GM12878 (cell line): ENCODE data around the gene HIVEP1. TPM values are rescaled to one million over a fixed set of nuclear protein-coding genes. Genes with fewer than 3 reads are reported as not detected.

Experiments
- BACH1 ChIP-seq: fragments of 450-650 bp; IDR thresholded peaks from 2 replicates; pipeline ENCODE4 v1.6.1; 2017; ENCODE audit warnings: mild to moderate bottlenecking, borderline replicate concordance
- BCL11A ChIP-seq: IDR thresholded peaks from 2 replicates; pipeline ENCODE4 v1.6.1; 2011; ENCODE audit warnings: low read depth, low read length
- BMI1 ChIP-seq: fragments of 450-650 bp; IDR thresholded peaks from 2 replicates; pipeline ENCODE4 v1.6.1; 2016; ENCODE audit warnings: mild to moderate bottlenecking, moderate library complexity, borderline replicate concordance
- CHD4 ChIP-seq: fragments of 200-600 bp; sonication (generic); IDR thresholded peaks from 2 replicates; pipeline ENCODE4 v1.6.1; 2016; ENCODE audit warnings: mild to moderate bottlenecking
- CUX1 ChIP-seq: IDR thresholded peaks from 2 replicates; pipeline ENCODE4 v1.6.1; 2012; ENCODE audit warnings: improper control_type of control experiment, low read depth, low read length; ENCODE audit not compliant: insufficient replicate concordance
- HCFC1 ChIP-seq: fragments of 150-350 bp; IDR thresholded peaks from 2 replicates; pipeline ENCODE4 v1.6.1; 2014; ENCODE audit warnings: low read length
- IRF5 ChIP-seq: fragments of 450-650 bp; IDR thresholded peaks from 2 replicates; pipeline ENCODE4 v1.6.1; 2017; ENCODE audit warnings: borderline replicate concordance
- JUNB ChIP-seq: IDR thresholded peaks from 2 replicates; pipeline ENCODE4 v1.6.1; 2016; ENCODE audit warnings: antibody characterized with exemption, mild to moderate bottlenecking
- PBX3 ChIP-seq: IDR thresholded peaks from 2 replicates; pipeline ENCODE4 v1.6.1; 2011; ENCODE audit warnings: mild to moderate bottlenecking, low read depth, low read length, moderate library complexity; ENCODE audit not compliant: insufficient replicate concordance
- RCOR1 ChIP-seq: conservative IDR thresholded peaks from 2 replicates; pipeline ENCODE4 v1.6.1; 2012; ENCODE audit warnings: low read depth, low read length, improper control_type of control experiment
- TARDBP ChIP-seq: IDR thresholded peaks from 2 replicates; pipeline ENCODE4 v1.6.1; 2016; ENCODE audit warnings: borderline replicate concordance
- TBL1XR1 ChIP-seq: IDR thresholded peaks from 2 replicates; pipeline ENCODE4 v1.6.1; 2012; ENCODE audit warnings: low read depth, low read length, improper control_type of control experiment
- USF2 ChIP-seq: IDR thresholded peaks from 2 replicates; pipeline ENCODE4 v1.6.1; 2011; ENCODE audit warnings: low read depth, low read length, improper control_type of control experiment, borderline replicate concordance
- ZBTB4 ChIP-seq: fragments of 450-650 bp; formaldehyde crosslinking; IDR thresholded peaks from 2 replicates; pipeline ENCODE4 v1.4.0; 2022; ENCODE audit warnings: mild to moderate bottlenecking, moderate library complexity
- ZSCAN29 ChIP-seq: fragments of 450-650 bp; IDR thresholded peaks from 2 replicates; pipeline ENCODE4 v1.6.1; 2017; ENCODE audit warnings: mild to moderate bottlenecking, moderate library complexity
- polyA plus RNA-seq, 11 experiments: library from polyadenylated mRNA; depleted of rRNA in 4 of 11; unstranded in 6 of 11; stranded (reverse) in 5 of 11; fragments of >200 nt; fragmentation: Nextera tagmentation in 4 of 11; fragmentation: Illumina TruSeq in 1 of 11; extraction: Ambion mirVana in 4 of 11; extraction: Trizol in 1 of 11; gene quantifications; 1 replicate in 1 of 11; 2 replicates in 10 of 11; pipeline versions ENCODE4 v1.2.1 to v1.2.3, GENCODE V29; 2011 to 2016; ENCODE audit warnings: inconsistent platforms in 2 of 11, missing spikeins in 2 of 11, low read depth in 1 of 11
- total RNA-seq, 4 experiments: library from RNA; depleted of rRNA in 3 of 4; stranded (reverse); fragments of >200 nt in 3 of 4; fragmentation: Illumina TruSeq in 1 of 4; extraction: Trizol in 1 of 4; gene quantifications; 2 replicates each; pipeline versions ENCODE4 v1.2.1 to v1.2.3, GENCODE V29; 2013 to 2021

HIVEP1 gene
- total and polyA plus RNA-seq, 10 of the 15 experiments (the other 5 are each of a cell fraction or from before 2014, with no cell fraction given): 4.3 to 37.5 (median 21.6) TPM

GRCh38 chr6:12008366-12009179, 3.5 kb upstream of the HIVEP1 start (continued):
- TF ChIP-seq ZBTB4 (CRISPR knock-in tag) (no peak), USF2 (no peak), IRF5 (no peak), BCL11A (no peak), TARDBP (no peak), CHD4 (no peak), TBL1XR1 (peak; percentile 19; the same call in 1 of the 2 replicates), PBX3 (no peak), RCOR1 (no peak), BACH1 (no peak), CUX1 (no peak), HCFC1 (0 out of 2 replicates have a peak, but pooled peaks have one; percentile 34), BMI1 (no peak), JUNB (no peak), ZSCAN29 (no peak)
